HG03039 (cell line): ENCODE data around the gene SSNA1.

Source experiments
- ATAC-seq: cut with Tn5 transposase; IDR thresholded peaks from one replicate; pipeline ENCODE4 v1.9.1; 2021; ENCODE audit warnings: mild to moderate bottlenecking, moderate library complexity; ENCODE audit not compliant: unreplicated experiment

SSNA1 gene

DNA sequence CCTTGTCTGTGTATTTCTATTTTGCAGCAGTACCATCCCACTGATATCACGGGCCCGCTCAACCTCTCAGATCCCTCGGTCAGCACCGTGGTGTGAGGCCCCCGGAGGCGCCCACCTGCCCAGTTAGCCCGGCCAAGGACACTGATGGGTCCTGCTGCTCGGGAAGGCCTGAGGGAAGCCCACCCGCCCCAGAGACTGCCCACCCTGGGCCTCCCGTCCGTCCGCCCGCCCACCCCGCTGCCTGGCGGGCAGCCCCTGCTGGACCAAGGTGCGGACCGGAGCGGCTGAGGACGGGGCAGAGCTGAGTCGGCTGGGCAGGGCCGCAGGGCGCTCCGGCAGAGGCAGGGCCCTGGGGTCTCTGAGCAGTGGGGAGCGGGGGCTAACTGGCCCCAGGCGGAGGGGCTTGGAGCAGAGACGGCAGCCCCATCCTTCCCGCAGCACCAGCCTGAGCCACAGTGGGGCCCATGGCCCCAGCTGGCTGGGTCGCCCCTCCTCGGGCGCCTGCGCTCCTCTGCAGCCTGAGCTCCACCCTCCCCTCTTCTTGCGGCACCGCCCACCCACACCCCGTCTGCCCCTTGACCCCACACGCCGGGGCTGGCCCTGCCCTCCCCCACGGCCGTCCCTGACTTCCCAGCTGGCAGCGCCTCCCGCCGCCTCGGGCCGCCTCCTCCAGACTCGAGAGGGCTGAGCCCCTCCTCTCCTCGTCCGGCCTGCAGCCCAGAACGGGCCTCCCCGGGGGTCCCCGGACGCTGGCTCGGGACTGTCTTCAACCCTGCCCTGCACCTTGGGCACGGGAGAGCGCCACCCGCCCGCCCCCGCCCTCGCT, 20.5 kb upstream of the SSNA1 start:
- ATAC-seq: no peak

DNA sequence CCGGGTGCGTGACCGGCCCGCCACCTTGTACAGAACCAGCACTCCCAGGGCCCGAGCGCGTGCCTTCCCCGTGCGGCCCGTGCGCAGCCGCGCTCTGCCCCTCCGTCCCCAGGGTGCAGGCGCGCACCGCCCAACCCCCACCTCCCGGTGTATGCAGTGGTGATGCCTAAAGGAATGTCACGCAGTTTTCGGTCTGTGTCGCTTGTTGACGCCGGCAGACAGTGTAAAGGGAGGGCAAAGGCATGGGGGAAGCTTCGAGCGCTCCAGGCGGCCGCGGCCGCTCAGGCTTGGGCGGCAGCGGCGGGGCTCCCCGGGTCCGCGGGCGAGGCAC, 19.9 kb upstream of the SSNA1 start:
- ATAC-seq: no peak

DNA sequence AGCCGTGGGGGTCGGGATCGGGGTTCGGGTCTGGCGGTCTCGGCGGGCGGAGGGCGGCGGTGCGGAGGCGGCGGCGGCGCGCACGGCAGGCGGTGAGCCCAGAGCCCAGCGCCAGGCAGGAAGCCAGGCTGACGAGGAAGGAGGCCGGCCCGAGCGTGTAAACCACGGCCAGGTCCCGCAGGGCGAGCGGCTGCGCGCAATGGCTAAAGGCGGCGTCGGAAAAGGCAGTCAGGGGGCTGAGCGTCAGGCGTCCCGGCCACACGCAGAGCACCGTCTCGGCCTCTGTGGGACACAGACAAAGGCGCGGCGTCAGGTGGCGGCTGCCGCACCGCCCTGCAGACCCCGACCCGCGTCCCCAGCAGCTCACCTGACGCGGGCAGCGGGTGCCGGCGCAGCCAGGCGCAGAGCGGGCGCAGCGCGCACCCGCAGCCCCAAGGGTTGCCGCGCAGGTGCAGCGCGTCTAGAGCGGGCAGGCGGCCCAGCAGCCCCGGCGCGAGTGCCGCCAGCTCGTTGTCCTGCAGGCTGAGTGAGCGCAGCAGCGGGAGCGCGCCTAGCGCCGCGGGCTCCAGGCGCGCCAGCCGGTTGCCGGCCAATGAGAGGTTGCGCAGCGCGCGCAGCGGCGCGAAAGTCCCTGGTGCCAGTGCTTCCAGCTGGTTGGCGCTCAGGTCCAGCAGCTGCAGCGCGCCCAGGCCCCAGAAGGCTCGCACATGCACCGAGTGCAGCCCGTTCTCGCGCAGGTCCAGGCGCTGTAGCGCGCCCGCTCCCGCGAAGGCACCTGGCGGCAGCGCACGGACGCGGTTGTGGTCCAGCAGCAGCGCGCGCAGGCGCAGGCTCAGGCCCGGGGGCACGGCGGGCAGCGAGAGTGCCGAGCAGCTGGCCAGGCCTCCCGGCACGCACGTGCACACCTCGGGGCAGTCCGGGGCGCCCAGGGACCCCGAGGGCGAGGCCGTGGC, 19.3 kb upstream of the SSNA1 start:
- ATAC-seq: no peak

DNA sequence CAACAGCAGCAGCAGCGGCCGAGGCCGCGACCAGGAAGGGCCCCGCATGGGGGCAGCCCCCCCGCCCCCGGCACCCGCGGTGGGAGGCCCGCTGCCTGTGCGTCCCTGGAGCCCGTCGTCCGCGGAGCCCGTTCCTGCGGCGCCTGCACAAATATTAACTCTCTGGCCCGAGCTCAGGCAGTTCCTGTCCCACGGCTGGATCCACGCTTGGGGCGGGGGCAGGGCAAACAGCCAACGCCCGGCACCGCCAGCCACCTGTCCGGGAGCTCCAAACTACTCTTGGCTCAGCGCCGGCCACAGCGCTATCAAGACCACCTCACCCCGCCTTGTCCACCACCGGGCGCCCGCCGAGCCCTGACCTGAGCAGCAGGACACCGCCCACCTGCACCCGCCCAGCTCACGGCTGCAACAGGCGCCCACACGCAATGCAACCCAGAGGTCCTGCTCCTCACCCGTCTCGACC, 18.5 kb upstream of the SSNA1 start, which contains the start of gene LRRC26:
LRRC26 (minus strand) TSS at position 156 of the 463 bp plus-strand sequence; CDS start at position 48, 108 bp downstream.
- ATAC-seq: no peak

DNA sequence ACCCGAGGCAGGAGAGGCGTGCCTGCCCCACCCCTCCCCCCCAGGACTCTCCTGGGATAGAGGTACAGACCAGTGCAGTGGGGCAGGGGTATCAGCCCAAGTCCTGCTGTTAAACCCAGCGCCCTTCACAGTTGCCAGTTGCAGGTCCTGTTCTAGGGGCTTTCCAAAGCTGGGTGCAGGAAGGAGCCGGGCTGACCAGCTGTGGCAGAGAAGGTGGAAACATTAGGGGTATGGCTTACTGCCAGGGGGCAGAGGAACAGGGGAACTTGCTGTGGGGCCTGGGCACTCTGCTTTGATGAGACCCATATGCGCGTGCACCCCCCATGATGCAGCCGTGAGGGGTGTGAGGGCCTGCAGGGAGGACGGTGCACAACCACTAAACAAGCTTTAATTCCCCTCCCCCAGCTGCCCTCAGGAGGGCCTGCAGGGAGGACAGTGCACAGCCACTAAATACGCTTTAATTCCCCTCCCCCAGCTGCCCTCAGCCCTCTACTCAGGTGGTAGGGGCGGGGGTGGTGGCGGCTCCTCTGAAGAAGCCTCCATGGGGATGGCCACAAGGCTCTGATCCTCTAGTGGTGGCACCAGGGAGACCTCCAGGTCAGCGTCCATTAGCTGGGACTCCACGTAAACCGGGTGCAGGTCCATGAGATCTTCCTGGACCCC, 17.9 kb upstream of the SSNA1 start:
- ATAC-seq: no peak

DNA sequence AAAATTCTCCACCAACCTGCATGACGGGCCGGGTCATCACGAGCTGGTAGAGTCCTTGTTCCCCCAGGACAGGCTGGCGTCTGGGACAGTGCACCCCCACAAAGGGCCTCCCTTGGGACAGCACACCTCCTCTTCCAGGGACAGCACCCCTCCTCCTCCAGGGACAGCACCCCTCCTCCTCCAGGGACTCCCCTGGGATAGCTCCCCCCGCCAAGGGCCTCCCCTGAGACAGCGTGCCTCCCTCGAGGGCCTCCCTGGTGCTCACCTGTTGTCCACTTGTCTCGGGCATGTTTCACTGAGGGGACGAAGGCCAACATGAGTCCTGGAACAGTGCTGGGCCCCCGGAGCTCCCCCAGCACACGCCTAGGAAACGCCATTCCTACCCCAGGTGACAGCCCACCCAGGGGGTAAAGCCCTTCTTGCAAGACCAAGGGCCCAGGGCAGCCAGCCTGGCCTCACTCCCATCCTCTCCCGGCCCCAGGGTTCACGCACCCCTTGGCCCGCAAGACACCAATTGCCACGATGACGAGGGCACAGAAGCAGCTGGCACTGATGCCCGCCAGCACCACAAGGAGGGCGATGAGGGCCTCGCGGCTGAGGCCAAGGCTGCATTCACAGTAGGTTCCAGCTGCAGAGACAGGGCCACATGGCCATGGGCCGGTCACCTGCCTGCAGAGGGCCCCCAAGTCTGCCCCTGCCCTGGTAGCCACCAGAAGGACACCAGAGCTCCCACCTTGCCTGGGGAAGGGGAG, 17.2 kb upstream of the SSNA1 start:
- no peak for ATAC-seq

DNA sequence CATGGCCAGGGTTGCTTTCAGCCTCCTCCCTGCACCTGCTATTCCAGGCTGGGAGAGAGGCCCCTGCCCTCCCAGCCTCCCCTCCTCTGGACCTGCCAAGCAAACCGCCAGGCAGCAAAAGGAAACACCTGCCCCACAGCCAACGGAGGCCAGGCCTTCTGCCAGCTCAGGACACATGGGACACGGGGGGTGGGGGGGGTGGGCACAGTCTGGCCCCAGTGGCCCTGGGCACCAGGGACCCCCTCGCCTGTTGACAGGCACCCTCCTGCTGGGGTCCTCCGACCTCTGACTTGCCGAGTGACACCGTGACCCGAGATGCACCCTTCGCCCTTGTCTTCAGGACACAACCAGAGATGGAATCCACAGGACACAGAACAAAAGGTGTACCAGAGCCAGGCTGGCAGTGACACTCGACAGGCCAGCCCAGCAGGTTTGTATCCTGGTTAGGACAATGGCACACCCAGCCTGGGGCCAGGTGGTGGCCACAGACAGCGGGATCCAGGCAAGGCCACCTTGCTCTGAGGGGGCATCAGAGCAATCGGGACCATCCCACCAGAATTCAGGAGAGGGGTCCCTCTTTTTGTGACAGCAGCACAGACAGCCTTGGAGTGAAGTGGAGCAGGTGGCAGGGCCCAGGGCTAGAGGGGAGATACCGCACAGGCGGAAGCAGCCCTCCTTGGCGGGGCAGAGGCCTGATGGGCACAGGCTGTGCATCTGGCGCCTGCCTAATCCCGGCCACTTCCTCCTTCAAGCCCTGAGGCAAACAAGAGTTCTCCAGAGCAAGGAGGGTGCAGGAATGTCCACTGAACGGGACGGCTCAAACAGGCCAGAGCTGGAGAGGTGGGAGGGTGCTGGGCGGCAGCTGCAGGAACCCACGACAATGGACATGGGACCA, 15.3 kb upstream of the SSNA1 start:
- no peak for ATAC-seq

DNA sequence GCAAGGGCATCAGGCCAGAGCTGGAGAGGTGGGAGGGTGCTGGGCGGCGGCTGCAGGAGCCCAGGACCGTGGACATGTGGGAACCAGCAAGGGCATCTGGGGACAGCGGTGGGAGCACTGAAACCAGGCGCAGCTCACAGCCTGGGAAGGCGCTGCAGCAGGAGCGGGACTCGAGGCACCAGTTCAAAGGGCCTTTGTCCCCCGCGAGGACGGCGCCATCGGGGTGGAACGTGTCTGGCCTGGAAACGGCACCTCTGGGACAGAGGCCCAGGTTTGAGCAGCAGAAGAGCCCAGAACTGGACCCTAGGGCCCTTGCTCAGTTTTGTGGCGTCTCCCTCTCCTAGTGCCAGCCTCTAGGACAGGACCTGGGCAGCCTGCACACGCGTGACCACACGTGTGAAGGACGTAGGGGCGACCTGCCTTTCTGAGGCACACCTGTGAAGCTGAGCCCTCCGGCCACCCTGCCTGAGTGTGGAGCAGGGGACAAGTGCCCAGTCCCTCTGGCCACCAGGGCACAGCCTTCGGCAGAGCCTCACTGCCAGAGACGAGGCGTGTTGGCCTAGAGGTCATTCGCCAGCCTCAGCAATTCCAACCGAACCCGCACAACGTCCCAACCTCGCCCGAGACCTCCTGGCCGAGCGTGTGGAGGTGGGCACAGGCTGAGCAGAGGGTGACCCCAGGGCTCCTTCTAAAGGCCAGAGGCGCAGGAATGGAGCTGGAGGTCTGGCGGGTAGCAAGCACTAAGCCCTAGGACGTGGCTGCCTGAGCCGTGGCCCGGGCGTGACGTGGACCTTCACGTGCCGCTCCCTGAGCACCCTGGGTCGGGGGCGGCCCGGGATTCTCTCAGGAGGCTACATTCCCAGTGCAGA, 14.4 kb upstream of the SSNA1 start:
- no peak for ATAC-seq

DNA sequence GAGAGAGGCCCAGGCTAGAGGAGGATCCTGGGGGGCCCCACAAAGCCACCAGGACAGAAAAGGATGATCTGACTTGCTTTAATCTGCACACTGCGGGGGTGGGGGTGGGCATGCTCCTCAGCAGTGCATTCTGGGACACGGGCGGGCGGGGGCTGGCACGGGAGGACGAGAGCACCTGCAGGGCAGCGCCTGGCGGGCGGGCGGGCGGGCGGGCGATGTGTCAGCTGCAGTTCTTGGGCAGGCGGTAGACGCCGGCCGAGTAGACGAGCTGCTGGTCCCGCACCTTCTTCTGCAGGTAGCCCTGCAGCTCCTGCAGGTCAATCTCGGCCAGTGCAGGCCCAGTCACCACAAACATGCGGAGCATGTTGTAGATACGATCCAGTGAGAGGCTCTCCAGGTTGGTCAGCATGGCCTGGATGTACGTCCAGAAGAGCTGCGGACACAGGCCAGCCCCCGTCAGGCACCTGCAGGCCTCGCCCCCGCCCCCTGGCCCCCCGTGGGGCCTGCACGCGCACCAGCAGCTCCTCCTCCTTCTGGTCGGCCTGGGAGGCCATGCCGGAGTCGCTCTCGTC, 13.7 kb upstream of the SSNA1 start:
- no peak for ATAC-seq

DNA sequence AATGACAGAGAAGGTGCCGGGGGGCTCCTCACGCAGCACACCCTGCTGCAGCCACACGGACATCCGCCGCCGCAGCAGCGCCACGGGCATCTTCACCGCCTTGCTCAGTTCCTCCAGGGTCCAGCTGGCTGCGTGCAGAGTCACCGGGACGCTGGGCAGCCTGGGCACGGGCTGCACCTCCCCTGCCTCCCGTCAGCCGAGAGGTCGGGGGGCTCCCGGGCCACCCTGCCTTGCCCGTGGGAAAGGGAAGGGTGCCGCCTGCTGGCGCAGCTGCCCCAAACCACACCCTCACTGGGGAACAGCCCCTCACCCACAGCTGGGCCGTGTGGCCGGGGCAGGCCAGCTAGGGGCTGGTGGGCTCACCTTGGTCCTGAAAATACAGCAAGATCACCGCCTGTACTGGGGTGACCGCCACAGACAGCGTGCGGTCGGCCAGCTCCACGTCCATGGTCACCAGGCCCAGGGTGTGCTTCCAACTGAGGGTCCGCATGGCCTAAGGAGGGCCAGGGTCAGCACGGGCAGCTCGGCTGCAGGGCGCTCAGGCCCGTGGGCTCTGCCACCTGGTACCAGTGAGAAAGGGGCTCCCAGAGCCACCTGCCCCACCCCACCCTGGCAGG, 13.0 kb upstream of the SSNA1 start:
- ATAC-seq: no peak

DNA sequence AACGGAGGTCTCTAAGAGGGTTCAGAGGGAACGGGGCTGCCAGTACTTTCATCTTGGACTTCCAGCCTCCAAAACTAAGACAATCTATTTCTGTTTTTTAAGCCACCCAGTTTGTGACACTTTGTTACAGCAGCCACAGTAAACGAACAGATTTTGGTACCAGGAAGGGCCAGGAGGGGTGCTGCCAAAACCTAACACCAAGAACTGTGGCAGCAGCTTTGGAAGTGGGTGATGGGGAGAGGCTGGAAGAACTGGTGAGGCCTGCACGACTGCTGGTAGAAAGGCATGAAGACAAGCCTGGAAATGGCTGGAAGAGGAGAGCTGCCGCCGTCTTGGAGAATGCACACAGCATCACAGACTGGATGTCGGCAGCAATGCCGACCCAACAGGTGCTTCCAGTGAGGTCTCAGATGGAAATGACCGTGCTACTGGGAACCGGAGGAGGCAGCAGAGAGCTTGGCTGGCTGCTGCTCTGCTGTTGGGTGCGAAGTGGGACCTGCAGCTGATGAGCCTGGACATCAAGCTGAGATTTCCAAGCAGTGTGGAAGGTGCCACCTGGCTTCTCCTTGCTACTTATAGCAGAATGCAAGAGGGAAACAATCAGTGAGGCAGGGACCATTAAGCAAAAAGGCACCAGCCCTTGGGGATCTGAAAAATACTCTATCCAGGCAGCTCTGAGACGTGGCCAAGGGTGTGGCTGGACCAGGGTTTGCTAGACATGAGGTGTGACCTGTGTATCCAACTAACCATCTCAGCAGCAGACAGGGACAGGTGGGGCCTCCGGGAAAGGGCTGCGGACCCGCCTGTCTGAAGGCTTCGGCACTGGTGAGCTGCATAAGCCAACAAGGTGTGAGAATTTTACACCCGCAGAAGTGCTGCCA, 11.9 kb upstream of the SSNA1 start:
- ATAC-seq: no peak

DNA sequence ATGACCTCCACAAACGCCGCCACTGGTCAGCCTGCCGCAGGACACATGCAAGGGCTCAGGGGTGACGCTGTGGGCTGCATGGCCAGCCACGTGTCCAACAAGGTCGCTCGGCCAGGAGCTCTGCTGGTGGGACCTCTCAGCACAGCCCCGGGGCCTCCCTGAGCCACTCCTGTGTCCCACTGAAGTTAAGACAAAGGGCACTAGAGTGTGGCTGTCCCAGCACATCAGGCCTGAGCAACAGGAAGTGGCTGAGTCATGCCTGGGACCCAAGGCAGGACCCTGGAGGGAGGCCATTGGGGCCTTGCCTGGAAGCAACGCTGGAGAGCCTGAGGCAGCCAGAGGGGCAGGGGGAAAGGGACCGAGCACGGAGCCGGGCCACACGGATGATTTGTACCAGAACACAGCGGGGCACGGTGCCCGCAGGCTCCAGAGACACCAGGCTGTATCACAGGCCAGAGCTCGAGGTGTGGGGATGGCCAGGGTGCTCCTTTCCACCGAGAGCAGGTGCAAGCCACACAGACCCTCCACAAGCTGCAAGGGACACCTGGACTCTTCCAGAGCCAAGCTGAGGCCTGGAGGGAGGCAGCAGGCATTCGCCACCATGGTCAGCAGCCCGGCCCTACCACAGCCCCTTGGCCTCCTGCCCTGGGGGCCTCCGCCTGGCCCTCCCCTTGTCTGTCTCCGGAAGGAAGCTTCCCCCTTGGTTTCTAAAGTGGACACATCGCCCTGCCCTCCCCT, 10.1 kb upstream of the SSNA1 start:
- ATAC-seq: no peak

DNA sequence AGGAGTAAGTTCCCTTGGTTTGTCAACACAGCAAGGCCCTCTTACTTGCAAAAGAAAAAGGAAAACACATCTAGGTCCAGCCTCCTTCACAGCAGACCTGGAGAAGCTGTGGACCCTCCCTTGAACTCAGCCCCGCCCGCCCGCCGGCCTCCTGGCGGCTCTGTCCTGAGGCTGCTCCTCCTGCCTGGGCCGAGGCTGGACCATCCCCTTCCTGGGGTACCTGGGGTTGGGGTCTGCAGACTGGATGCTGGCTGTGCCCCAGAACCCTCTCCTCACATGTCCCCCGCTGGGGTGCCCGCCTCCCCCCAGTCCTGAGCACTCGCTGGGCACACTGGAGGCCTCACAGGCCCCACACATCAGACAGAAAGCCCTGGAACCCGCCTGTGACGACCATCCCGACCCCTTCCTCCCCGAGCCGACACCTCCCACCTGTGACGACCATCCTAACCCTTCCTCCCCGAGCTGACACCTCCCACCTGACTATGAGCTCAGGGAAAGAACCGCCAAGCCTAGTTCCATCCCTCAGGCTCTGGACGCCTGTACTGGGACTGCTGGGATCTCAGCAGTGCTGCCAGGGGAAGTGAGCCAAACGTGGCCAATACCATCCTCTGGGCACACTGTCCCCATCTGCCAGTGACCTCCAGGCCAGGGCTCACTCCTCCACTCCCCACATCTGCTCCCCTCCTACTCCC, 9.4 kb upstream of the SSNA1 start:
- no peak for ATAC-seq

DNA sequence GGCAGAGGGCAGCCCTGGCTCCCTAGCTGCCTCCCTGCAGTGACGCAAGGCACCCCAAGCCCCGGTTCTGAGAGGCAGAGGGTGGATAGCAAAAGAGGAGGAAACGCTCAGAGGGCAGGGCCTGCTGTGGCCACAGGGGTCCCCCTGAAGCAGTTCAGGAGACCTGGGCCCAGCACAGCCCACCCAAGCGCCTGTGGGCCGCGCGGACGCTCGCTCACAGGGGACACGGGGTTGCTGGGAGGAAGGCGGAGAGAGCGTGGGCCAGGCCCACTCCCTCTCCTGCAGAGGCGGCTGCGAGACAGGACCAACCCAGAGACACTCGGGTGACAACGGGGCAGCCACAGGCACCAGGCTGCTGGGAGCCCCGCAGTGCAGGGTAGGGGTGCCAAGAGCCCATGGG, 8.7 kb upstream of the SSNA1 start:
- no peak for ATAC-seq

DNA sequence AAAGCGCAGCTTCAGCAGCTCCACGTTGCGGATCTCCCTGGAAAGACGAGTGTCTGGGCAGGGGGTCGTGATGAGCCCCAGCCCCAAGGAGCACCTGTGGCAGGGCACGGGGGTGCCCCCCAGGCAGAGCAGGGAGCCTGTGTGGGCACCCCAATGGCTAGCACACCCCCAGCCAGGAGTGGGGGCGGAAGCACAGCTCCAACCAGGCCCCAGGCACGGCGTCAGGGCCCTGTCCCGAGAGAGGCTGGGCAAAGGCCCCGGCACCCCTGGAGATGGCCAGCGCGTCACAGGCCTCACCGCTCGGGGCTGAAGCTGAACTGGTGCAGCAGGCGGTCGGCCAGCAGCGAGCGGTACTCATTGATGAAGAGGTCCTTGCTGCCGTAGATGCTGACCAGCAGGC, 8.0 kb upstream of the SSNA1 start:
- ATAC-seq: no peak

DNA sequence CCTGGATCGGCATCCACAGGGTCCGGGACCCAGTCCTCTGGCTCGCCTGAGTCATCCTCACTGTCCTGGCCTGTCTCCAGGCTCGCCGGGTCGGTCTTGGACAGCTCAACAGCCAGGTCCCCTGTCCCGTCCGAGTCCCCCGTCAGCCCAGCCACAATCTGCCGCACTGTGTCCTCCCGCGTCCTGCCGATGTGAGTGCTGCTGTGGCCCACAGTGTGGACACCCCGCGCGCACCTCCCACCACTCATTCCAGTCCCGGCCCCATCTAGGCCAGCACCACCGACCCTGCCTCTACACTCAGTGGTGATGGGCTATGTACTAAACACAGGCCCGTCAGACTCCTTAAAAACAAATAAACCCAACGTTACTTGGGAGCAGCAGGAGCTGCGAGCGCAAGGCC, 6.8 kb upstream of the SSNA1 start:
- ATAC-seq: no peak
